Measurements from ENCODE around the gene KLHL41. TPM values are rescaled to one million over a fixed set of nuclear protein-coding genes. Genes with fewer than 3 reads are reported as not detected.
A peak's percentile ranks its signal among the peaks of the same experiment; 100 is the strongest.
"Not testable (repeated sequence)": the region's sequence is repeated elsewhere in the genome, so short reads cannot be mapped to it uniquely, and the experiment has no call there.

Gene KLHL41
- total RNA-seq, 1 donor from 2014 or later: not detected

- no peak for TF ChIP-seq CTCF (IDR thresholded peaks at IDR 0.05; ENCODE audit: insufficient read depth, low read length, severe bottlenecking)
- FAIRE-seq: no peak
- H3K4me3 ChIP-seq (ENCODE audit: low read depth, low read length): no peak overlapping the region
- H3K36me3 ChIP-seq (ENCODE audit: control insufficient read depth, insufficient read depth, low read length): no peaks in the 10 kb centered on the region
- H3K27me3 ChIP-seq (ENCODE audit: control insufficient read depth, insufficient read depth, low read length): no peaks in the 10 kb centered on the region
- DNase-seq (ENCODE audit: low read depth): no peak
Observed at GRCh38 chr2:169520896-169521295, 11.4 kb downstream of the KLHL41 start.

GRCh38 chr2:169523681-169524080 lies 14.2 kb downstream of the KLHL41 start:
- FAIRE-seq (no peak), DNase-seq (ENCODE audit: low read depth) (no peak)
- Histone ChIP-seq H3K36me3 (ENCODE audit: control insufficient read depth, insufficient read depth, low read length) (no peaks in the 10 kb centered on the region), H3K4me3 (ENCODE audit: low read depth, low read length) (no peak overlapping the region), H3K27me3 (ENCODE audit: control insufficient read depth, insufficient read depth, low read length) (no peaks in the 10 kb centered on the region)
- no peak for TF ChIP-seq CTCF (IDR thresholded peaks at IDR 0.05; ENCODE audit: insufficient read depth, low read length, severe bottlenecking)

- DNase-seq (ENCODE audit: low read depth) (no peak), FAIRE-seq (no peak)
- TF ChIP-seq CTCF (IDR thresholded peaks at IDR 0.05; ENCODE audit: insufficient read depth, low read length, severe bottlenecking): no peak
- H3K36me3 ChIP-seq (ENCODE audit: control insufficient read depth, insufficient read depth, low read length): no peaks in the 10 kb centered on the region
- no peaks in the 10 kb centered on the region for H3K27me3 ChIP-seq (ENCODE audit: control insufficient read depth, insufficient read depth, low read length)
- H3K4me3 ChIP-seq (ENCODE audit: low read depth, low read length): no peak overlapping the region
Observed at GRCh38 chr2:169525434-169525833, 15.9 kb downstream of the KLHL41 start.

- no peak for TF ChIP-seq CTCF (IDR thresholded peaks at IDR 0.05; ENCODE audit: insufficient read depth, low read length, severe bottlenecking)
- Histone ChIP-seq H3K27me3 (ENCODE audit: control insufficient read depth, insufficient read depth, low read length) (no peaks in the 10 kb centered on the region), H3K4me3 (ENCODE audit: low read depth, low read length) (no peak overlapping the region), H3K36me3 (ENCODE audit: control insufficient read depth, insufficient read depth, low read length) (no peaks in the 10 kb centered on the region)
- FAIRE-seq (no peak), DNase-seq (ENCODE audit: low read depth) (peak; percentile 60)
Observed at GRCh38 chr2:169526451-169526850, 16.9 kb downstream of the KLHL41 start.

GRCh38 chr2:169528271-169528701 lies 18.8 kb downstream of the KLHL41 start:
- DNase-seq (ENCODE audit: low read depth) (peak; percentile 56), FAIRE-seq (no peak)
- Histone ChIP-seq H3K36me3 (ENCODE audit: control insufficient read depth, insufficient read depth, low read length) (no peaks in the 10 kb centered on the region), H3K27me3 (ENCODE audit: control insufficient read depth, insufficient read depth, low read length) (no peaks in the 10 kb centered on the region), H3K4me3 (ENCODE audit: low read depth, low read length) (no peak overlapping the region)
- peak; percentile 83 for TF ChIP-seq CTCF (IDR thresholded peaks at IDR 0.05; ENCODE audit: insufficient read depth, low read length, severe bottlenecking)

GRCh38 chr2:169539460-169539859 lies 30.0 kb downstream of the KLHL41 start:
- not testable (repeated sequence) for FAIRE-seq; H3K27me3 ChIP-seq (ENCODE audit: control insufficient read depth, insufficient read depth, low read length); DNase-seq (ENCODE audit: low read depth); H3K4me3 ChIP-seq (ENCODE audit: low read depth, low read length); H3K36me3 ChIP-seq (ENCODE audit: control insufficient read depth, insufficient read depth, low read length)
